ENCODE data around the gene SHB.

- TF ChIP-seq POLR2A (IDR thresholded peaks at IDR 0.05), result no peak
- TF ChIP-seq, protein P1, sequence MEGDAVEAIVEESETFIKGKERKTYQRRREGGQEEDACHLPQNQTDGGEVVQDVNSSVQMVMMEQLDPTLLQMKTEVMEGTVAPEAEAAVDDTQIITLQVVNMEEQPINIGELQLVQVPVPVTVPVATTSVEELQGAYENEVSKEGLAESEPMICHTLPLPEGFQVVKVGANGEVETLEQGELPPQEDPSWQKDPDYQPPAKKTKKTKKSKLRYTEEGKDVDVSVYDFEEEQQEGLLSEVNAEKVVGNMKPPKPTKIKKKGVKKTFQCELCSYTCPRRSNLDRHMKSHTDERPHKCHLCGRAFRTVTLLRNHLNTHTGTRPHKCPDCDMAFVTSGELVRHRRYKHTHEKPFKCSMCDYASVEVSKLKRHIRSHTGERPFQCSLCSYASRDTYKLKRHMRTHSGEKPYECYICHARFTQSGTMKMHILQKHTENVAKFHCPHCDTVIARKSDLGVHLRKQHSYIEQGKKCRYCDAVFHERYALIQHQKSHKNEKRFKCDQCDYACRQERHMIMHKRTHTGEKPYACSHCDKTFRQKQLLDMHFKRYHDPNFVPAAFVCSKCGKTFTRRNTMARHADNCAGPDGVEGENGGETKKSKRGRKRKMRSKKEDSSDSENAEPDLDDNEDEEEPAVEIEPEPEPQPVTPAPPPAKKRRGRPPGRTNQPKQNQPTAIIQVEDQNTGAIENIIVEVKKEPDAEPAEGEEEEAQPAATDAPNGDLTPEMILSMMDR (IDR thresholded peaks at IDR 0.05), result no peak
Observed at GRCh38 chr9:37917801-37918664, 151.0 kb downstream of the SHB start.
